Putamen (tissue), 1 donor: ENCODE results near the gene HYCC1.
"Not testable (repeated sequence)": the region's sequence is repeated elsewhere in the genome, so short reads cannot be mapped to it uniquely, and the experiment has no call there.

ENCODE experiments used
- DNase-seq: peaks from one replicate; pipeline ENCODE4 v3.0.0-alpha.2; 2016; ENCODE audit warnings: low spot score

HYCC1 gene

DNA sequence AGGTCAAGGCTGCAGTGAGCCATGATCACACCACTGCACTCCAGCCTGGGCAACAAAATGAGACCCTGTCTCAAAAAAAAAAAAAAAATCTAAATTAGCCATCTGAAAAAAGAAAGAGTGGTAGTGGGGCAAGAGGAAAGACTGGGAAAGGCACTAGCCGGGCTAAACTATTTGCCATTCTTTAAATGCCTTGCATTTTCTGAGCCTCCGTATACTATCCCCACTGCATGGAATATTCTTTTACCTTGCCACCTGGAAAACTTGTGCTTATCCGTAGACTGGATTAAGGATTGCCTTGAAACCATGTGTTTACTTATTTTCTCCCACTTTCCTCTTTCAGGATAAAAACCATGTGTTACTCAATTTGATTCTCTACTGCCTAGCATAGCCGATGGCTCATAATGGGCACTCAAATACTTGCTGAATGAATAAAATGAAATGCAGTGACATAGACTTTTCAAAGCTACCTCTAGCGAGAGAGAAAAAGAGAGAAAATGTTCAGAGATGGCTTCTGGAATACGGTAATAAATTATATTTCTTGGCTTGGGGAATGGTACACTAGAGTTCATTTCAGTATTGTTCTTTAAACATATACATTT, 30.6 kb downstream of the HYCC1 start:
- DNase-seq = no peak

DNA sequence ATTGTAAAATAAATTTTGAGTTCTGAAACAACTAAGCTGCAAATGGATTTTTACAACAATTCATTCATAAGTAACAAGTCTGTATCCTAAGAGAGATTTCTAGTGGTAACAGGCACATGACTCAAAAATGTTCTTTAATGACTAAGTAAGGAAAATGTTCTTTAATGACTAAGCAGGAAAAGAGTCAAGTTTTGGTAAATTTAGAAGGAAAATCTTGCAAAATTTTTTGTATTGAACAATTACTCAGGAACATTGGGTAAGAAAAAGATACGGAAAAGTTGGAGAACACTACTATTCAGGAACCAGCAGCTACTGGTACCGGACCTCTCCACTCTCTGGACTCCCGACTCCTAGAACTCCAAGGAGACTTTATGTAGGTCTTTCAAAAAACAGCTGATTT, 33.5 kb downstream of the HYCC1 start:
- no peak for DNase-seq

DNA sequence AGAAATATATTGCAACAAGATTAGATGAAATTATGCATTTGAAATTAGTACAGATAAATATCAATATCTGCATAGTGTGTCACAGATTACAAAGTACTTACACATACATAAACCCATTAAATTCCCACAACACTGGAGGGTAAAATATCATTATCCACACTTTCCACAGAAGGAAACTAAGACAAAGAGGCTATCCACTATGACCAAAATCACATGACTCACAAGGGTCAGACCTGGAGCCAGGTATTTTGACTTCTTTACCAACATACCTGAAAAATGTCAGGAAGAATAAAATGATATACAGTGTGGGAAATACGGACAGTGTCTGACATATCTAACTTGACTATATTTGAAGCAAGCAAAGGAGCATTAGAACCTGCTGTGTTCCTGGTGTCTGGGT, 34.1 kb downstream of the HYCC1 start:
- DNase-seq = no peak

DNA sequence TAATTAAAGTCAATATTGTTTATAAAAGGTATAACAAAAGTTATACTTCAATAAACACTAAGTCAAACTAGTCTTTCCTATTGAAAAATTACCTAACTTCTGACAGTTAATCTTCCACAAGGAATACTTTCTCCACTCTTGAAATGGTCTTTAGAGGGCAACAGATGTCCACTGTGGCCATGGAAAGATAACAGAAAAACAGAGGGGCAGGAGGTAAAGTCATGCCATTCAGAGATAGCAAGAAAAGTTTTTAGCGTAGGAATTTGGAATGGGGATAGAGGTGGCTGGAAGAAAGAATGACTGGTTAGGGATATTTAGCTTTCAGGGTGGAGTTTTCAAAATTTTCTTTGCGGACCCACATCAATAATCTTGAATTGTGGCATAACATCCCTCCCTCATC, 34.7 kb downstream of the HYCC1 start:
- no peak for DNase-seq

DNA sequence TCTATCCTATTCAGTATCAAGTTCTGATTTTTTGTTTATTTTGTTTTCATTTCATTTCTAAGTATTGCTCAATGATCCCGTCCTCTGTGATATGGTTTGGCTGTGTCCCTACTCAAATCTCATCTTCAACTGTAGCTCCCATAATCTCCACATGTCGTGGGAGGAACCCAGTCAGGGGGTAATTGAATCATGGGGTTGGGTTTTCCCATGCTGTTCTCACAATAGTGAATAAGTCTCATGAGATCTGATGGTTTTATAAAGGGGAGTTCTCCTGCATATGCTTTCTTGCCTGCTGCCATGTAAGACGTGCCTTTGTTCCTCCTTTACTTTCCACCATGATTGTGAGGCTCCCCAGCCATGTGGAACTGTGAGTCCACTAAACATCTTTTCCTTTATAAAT, 39.3 kb downstream of the HYCC1 start:
- not testable (repeated sequence) for DNase-seq

DNA sequence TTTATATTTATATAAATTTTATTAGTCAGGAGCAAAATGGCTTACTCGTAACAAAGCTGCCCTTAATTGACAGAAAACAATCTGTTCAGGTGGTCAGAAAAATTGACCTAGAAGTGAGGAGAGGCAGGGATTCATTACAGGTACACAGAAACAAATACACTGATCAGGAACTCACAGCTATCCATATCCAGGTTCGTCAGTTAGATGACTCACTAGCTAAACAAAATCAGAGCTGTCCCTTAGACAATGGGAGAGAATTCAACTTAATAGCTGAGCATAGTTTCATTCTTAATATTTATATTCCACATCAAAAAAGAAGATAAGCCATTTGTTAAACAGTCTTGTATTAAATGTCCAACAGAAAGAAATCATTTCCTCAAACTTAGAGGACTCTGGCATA, 41.7 kb downstream of the HYCC1 start:
- no peak for DNase-seq

DNA sequence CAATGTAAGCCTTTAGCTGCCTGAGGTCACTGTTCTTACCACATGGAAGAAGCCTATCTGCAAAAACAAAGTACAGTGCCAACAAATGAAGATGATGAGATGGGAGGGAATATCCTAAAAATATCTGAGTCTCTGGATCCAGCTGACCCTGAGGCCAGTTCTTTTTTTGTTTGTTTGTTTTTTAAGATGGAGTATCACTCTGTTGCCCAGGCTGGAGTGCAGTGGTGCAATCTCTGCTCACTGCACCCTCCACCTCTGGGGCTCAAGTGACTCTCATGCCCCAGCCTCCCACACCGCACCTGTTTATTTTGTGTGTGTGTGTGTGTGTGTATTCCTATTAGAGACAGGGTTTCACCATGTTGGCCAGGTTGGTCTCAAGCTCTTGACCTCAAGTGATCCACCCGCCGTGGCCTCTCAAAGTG, 44.9 kb downstream of the HYCC1 start:
- no peak for DNase-seq
